SW 1271 (cell line): ENCODE measurements around the gene ANGPTL8.

Experiments used
- DNase-seq, 2 experiments: peaks; one replicate each; lab custom pipeline; 2025; lab: John Stamatoyannopoulos, UW

ANGPTL8 gene, protein sequence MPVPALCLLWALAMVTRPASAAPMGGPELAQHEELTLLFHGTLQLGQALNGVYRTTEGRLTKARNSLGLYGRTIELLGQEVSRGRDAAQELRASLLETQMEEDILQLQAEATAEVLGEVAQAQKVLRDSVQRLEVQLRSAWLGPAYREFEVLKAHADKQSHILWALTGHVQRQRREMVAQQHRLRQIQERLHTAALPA

DNA sequence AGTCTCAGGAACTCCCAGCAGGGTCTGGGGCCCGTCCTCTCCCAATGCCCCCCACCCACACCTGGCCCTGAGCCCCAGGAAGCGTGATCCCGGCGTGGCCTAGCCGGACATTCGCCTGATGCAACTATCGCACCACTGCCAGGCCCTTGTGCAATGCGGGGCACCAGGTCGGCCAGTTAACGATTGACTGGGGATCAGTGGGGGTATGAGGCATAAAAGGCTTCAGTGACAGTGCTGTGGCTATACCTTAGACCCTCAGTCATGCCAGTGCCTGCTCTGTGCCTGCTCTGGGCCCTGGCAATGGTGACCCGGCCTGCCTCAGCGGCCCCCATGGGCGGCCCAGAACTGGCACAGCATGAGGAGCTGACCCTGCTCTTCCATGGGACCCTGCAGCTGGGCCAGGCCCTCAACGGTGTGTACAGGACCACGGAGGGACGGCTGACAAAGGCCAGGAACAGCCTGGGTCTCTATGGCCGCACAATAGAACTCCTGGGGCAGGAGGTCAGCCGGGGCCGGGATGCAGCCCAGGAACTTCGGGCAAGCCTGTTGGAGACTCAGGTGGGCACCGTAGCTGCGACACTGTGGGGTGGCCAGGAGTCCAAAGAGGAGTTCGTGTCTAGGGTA, at the start of gene ANGPTL8:
ANGPTL8 (plus strand) TSS at position 243 of the 624 bp plus-strand sequence; CDS start at position 262, 19 bp downstream.
- DNase-seq, result no peak

DNA sequence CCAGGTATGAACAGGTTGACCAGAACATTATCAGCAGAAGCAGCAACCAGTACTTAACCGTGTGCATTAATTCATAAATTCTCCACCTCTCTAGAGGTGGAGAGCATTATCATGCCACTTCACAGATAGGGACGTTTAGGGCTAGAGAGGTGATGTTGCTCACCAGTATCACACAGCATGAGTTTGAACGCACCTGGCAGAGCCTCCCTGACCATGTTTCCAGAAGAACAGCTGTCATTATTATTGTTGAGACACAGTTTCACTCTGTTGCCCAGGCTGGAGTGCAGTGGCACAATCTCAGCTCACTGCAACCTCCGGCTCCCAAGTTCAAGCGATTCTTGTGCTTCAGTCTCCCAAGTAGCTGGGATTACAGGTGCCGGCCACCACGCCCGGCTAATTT, 48.9 kb upstream of the ANGPTL8 start:
- no peak for DNase-seq

DNA sequence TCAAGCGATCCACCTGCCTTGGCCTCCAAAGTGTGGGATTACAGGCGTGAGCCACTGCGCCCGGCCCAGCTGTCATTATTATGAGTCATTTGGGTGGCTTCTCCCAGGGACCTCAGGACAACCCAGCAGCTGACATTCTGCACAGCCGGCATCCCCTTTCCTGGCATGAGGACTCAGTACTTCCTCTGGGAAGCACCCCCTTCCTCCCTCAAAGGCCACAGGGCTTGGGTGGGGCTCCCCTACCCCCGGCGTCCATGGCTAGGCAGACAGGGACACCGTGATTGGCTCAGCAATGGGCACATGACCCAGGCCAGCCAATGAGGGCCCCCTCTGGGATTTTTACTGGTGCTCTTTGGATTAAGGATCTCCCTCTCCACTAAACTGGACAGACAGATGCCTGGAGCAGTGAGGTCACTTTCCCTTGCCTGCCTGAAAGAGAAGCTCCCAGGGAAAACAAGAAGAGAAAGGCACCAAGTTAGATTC, 48.1 kb upstream of the ANGPTL8 start:
- DNase-seq, result peak in 1 of 2 experiments; percentile 55

DNA sequence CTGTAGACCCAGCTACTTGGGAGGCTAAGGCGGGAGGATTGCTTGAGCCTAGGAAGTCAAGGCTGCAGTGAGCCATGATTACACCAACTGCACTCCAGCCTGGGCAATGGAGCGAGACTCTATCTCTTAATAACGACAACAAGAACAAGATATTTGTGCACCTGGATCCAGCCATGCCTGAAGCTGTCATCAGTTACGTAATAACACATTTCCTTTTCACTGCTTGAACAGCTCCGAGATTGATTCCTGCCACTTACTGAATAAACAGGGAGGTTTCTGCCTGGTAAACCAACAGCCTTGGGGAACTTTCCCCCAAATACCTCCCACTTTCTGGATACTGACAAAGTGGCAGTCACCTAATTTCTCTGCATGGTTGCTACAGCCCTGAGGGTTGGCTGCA, 47.5 kb upstream of the ANGPTL8 start:
- DNase-seq, result no peak

DNA sequence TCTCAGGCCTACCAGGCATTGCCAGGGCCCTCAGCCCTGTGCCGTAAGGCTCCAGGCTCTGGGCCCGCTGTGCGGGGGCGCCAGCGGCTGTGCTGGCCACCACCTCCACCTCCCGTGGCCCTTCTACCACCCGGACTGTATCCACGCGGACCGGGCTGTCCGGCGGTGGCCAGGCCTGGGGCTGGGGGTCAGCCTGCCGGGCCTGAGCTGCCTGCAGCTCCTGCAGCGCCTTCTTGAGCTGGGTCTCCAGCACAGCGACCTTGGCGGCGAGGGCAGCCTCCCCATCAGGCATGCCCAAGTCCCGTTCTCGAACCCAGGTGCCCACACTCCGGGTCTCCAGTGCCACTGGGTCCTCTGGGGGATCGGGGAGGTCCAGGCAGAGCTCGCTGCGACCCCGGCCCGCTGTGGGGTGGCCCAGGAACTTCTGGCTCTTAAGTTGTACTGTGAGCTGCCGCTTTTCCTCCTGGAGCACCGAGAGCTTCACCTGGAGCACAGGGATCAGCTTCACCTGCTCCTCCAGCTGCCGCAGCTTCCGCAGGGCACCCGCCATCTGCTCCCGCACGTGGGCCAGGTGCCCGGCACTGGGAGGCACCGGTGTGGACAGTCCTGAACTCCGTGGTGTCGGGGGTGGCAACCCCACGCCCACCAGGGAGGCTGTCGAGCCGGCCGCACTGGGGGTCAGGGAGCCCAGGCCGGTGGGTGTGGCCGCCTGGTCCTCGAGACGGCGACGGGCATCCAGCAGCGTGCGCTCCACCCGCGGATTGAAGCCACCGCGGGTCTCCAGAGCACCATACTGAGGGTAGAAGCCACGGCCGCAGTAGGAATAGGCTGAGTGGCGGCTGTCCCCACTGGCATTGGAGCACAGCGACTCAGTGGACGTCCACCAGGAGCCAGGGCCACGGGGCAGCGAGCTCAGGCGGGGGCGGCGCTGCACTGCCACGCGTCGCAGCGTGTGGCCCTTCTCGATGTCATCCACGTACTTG, 46.2 kb upstream of the ANGPTL8 start:
- no peak for DNase-seq

DNA sequence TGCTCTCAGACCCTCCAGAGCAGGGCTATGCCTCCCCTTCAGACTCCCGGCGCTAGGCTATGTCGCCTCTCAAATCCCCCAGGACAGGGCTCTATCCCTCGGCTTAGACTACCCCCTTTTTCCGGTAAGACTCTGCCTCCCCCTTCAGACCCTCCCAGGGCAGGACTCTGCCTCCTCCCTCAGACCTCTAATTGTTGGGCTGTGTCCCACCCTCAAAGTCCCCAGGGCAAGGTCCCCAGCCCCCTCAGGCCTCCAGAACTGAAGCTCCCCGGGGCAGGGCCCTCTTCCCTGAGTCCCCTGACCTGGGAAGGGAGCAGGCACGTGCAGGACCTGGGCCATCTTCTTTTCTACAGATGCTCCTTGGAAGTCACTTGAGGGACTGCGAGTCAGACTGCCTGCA, 45.2 kb upstream of the ANGPTL8 start:
- no peak for DNase-seq

DNA sequence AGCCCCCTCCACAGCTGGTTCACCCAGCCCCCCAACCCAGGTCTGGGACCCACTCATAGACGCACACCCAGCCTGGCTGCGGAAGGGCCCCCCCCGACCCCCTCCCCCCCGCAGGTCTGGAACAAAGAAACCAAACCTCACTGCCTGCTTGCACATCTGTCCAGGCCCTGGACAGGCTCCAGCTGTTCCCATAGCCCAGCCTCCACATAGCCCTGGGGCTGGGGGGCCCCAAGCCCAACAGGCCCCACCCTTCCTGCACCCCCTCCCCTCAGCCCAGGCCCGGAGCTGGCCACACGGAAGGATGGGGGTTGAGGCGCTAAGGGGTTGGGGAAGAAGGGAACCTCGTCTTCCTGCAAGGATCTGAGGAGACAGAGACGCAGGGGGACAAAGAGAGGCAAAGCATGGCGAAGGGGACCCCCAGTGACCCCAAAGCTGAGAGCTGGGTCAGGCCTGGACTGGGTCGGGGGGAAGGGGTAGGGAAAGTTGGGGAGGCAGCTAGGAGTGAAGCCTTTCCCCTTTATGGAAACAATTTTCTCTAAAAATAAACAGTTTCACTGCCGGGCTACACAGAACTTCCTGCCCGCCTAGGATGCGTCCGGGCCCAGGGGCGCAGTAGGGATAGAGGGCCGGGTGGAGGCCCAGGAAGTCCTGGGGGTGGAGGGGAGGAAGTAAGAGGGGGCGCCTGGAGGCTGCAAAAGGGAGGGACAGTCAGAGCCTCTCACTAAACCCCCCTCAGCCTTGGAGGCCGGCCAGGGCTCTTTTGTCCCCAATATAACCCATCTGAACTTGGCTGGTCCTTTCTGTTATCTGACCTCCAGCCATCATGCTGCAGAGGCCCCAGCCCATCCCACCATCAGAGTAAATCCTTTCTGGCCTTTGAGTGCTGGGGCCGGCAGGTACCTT, 44.5 kb upstream of the ANGPTL8 start:
- no peak for DNase-seq

DNA sequence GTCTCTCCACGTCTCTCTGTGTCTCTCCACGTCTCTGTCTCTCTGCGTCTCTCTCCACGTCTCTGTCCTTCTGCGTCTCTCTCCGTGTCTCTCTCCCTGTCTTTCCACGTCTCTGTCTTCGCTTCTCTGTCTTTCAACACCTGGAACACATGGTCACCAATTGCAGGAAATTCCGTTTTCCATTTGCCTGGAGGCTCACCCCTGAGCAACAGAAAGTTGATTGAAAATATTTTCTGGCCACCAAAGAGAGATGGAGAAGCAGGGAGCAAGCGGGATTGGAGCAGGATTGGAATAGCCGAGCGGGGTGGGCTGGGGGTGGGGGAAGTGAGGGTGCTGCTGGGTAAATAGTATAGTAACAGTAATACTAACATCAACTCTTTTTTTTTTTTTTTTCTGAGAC, 43.7 kb upstream of the ANGPTL8 start:
- no peak for DNase-seq

DNA sequence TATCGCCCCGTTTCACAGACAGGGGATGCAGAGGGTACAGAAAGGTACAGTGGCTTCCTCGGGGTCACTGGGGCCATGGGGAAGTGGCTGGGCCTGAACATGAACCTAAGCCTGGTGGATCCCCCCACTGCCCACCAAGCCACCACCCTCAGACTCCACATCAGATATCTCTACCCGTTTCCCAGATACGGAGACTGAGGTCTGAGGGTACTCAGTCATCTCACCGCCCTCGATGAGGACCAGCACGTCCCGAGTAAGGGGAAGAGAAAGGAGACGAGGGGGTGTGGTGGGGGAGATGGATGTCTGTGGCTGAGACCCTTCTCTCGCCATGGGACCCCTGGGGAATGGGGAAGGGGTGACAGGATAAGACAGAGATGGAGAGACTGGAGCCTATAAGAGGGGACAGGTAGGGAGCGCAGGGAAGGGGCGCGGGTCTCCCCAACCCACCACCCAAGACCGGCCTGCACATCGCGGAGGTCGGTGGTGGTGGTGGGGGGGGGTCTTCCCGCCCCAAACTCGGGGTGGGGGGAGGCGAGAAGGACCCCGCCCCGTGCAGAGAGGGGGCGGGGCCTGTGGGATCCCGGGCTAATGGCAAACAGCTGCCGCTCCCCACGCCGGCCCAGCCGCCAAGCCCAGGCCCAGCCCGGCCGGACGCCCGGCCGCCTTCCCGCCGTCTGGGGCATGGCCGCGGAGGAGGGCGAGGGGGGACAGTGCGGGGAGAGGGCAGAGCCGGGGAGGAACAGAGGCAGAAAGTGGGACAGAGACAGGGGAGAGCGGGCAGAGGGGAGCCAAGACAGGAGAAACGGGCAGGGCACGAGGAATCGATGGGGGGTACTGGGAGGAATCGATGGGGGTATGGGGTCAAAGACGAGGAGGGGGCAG, 42.8 kb upstream of the ANGPTL8 start:
- peak in 1 of 2 experiments; percentile 17 for DNase-seq

DNA sequence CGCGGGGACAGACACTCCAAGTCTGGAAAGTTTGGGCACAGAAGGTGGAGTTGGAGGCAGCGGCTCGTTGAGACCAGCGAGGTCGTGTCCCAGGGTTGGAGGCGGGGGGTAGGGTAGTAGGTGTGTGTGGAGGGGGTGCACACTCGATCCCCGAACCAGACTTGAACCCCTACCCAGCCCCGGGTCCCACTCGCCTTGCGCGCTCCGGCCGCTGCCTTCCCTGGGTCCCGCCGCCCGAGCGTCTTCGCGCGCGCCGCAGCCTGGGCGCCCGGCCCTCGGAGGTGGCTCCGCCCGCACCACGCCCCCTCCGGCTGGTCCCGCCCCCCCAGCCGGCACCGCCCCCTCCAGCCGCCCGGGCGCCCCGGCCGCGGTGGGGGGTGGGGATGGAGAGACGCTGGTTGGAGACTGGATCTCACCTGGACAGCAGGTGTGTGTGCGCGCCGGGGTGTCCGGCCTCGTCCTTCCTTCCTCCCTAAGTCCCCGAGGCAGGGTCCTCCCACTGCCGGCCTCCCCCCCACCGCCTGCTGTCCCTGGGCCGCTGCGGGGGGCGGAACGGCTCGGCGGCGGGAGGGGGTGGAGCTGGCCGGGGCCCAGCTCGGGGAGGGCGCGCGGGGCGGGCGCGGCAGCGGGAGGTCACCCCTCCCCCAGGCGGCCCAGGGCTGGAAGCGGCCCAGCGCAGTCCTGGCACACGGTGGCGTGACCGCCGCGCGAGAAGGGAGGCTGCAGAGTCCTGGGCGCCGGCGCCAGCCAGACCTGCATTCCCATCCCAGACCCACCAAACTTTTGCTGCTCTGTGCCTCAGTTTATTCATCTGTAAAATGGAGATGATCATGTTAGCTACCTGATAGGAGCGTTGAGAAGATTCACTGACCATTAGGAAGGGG, 41.9 kb upstream of the ANGPTL8 start, which contains the start of gene KANK2:
KANK2 (minus strand) TSS at position 255 of the 884 bp plus-strand sequence. CDS start 3,034 bp downstream, outside the sequence.
- peak in 1 of 2 experiments; percentile 70 for DNase-seq

DNA sequence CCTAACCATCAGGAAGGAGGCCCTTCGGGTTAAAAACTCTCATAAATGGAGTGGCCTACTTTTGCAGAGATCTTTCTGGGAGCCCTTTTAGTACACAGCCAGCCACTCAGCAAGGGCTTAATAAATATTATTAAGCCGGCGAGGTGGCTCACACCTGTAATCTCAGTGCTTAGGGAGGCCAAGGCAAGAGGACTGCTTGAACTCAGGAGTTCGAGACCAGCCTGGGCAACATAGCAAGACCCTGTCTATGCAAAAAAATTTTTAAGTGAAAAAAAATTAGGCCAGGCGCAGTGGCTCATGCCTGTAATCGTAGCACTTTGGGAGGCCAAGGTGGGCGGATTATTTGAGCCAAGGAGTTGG, 41.3 kb upstream of the ANGPTL8 start:
- DNase-seq, result no peak

DNA sequence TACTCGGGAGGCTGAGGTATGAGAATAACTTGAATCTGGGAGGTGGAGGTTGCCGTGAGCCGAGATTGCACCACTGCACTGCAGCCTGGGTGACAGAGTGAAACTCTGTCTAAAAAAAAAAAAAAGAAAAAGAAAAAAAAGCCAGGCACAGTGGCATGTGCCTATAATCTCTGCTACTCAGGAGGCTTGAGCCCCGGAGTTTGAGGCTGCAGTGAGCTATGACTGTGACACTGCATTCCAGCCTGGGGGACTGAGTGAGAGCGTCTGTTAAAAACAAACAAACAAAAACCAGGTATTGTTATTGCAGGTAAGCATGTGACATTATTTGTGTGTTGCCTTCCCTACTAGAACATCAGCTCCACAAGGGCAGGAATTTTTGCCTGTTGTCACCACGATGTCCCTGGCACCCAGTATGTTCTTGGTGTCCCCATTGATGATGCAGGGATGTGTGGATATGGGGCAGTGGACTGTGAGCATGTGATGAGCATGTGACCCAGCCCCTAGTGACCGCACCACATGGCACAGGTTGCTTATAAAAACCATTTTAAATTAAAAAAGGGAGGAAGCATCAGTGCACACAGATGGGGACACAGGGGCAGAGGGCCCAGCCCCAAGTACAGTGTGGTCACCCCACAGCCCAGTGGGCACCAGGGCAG, 40.5 kb upstream of the ANGPTL8 start:
- no peak for DNase-seq

DNA sequence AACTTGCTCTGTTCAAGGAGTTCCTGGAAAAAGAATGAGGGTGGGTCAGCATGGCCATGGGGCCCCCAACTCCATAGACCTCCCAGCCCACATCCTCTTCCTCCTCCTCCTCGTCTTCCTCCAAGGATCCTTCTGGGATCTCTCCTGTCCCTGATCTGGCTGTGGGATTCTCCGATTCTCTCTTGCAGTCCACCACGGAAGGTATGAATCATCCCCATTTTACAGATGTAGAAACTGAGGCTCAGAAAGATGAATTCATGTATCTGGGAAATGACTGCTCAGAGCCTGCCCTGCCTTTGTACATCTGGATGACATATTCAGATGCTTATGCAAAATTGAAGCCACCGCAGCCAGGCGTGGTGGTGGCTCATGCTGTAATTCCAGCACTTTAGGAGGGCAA, 39.9 kb upstream of the ANGPTL8 start:
- no peak for DNase-seq

DNA sequence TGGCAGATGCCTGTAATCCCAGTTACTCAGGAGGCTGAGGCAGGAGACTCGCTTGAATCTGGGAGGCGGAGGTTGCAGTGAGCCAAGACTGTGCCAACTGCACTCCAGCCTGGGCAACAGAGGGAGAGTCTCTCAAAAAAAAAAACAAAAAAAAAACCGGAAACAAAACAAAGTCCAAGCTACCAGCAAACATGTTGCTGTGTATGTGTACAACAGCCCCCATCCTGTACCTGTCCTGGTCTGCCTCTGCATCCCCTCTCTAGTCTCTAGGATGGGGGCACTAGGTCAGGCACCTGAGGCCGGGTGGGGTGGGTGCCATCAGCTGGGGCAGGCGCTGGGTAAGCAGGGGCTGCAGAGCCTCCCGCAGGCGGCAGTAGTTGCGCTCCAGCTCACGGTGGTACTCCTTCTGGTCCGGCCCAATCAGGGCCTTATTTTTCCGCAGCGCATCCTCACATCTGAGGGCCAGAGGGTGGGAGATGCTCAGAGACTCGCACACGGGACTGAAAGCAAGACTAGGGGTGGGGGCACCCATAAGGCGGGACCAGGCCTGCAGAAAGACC, 39.3 kb upstream of the ANGPTL8 start:
- DNase-seq, result no peak

DNA sequence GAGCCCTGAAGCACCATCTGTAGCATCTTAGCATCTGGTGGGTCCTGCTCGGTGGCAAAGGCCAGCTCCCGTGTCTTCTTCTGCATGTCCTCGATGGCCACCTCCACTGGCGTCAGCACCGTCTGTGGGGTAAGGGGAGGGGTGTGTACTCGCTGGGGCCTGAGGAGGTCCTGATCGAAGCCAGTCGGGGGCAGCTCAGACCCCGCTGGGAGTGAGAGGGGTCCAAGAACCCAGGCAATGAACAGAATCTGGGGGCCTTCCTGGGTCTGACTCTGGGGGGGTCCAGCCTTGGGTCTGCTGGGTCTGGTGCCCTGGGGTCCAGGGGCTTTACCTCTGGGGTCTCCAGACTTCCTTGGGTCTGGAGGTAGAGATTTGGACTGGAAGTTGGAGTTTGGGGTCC, 38.5 kb upstream of the ANGPTL8 start:
- no peak for DNase-seq

DNA sequence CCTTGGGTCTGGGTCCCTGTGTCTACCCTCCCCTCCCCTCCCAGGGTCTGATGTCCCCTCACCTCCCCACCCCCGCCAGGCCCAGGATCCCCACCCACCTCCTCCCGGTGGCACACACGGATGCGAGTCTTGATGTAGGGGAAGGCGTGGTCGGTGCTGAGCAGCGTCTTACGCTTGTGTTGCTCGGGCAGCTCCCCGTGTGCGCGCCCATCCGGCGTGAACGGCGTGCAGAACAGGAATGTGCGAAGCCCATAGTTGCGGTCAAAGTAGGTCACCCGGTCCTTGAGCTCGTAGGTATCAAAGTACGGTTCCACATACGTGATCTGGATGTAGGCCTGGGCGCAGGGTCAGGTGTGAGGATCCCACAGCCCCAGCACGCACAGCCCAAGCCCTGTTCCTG, 37.6 kb upstream of the ANGPTL8 start:
- DNase-seq, result no peak

DNA sequence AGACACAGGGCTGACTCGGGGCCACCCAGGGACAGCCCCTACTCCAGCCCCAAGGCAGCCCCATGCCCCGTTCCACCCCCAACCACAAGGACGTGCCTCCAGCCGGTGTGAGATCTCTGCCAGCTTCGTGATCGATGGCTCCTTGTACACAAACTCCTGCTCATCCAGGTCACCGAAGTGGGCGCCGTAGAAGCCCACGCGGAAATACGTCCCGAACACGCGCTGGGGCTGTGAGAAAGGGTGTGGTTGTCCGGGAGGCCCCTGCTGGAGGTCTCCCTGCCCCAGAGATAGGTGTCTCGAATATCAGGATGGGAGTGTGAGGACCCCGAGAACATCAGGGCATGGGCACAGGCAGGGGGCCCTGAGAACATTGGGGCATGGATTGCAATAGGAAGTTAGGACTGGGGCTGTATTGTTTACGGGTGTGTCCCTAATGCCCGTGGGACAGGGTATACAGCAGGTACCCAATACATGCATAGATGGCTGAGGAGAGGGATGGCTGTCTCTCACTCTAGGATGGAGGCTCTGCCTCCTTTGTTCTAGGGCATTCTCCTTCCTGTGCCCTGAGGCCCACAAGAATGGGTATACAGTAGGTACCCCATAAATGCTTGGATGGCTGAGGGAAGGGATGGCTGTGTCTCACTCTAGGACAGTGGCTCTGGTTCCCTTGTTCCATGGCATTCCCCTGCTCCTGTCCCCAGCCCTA, 36.8 kb upstream of the ANGPTL8 start:
- no peak for DNase-seq
